Spleen (tissue), 11 donors: ENCODE measurements around the gene SLC8B1. TPM values are rescaled to one million over a fixed set of nuclear protein-coding genes. Genes with fewer than 3 reads are reported as not detected.

Experiments
- DNase-seq: peaks from one replicate; pipeline ENCODE4 v3.0.0-alpha.2; 2020
- H3K27ac ChIP-seq, 8 donors: fragments of 200-600 bp; sonication (generic) in 7 of 8; 1 replicate in 4 of 8; 2 replicates in 4 of 8; pipeline versions ENCODE4 v1.5.0 to v1.8.0; 2016 to 2021; ENCODE audit warnings: inconsistent platforms in 4 of 8, mild to moderate bottlenecking in 4 of 8, moderate library complexity in 1 of 8
- H3K27me3 ChIP-seq, 7 donors: fragments of 200-600 bp; sonication (generic) in 6 of 7; replicated peaks in 1 of 7; 1 replicate in 4 of 7; 2 replicates in 3 of 7; pipeline versions ENCODE4 v1.5.0 to v1.8.0; 2016 to 2021; ENCODE audit warnings: inconsistent platforms in 3 of 7, mild to moderate bottlenecking in 1 of 7
- H3K36me3 ChIP-seq, 6 donors: fragments of 200-600 bp; sonication (generic) in 5 of 6; 1 replicate in 4 of 6; 2 replicates in 2 of 6; pipeline versions ENCODE4 v1.5.0 to v1.8.0; 2016 to 2021; ENCODE audit warnings: inconsistent platforms in 2 of 6
- H3K4me1 ChIP-seq, 6 donors: fragments of 200-600 bp; sonication (generic) in 5 of 6; 1 replicate in 3 of 6; 2 replicates in 3 of 6; pipeline versions ENCODE4 v1.5.0 to v1.8.0; 2016 to 2021; ENCODE audit warnings: inconsistent platforms in 3 of 6
- H3K4me3 ChIP-seq, 8 donors: fragments of 200-600 bp; sonication (generic) in 7 of 8; 1 replicate in 4 of 8; 2 replicates in 4 of 8; pipeline versions ENCODE4 v1.5.0 to v1.8.0; 2016 to 2021; ENCODE audit warnings: inconsistent platforms in 4 of 8, mild to moderate bottlenecking in 4 of 8, moderate library complexity in 2 of 8
- H3K9me3 ChIP-seq, 8 donors: fragments of 200-600 bp; sonication (generic) in 7 of 8; 1 replicate in 4 of 8; 2 replicates in 4 of 8; pipeline versions ENCODE4 v1.5.0 to v1.8.0; 2016 to 2021; ENCODE audit warnings: inconsistent platforms in 4 of 8
- CTCF ChIP-seq, 11 experiments: fragments of 200-600 bp in 7 of 11; fragments of 450-650 bp in 4 of 11; sonication (generic) in 4 of 11; IDR thresholded peaks in 8 of 11; conservative IDR thresholded peaks in 3 of 11; 1 replicate in 7 of 11; 2 replicates in 4 of 11; pipeline versions ENCODE4 v1.4.0 to v1.8.0; 2016 to 2021; ENCODE audit warnings: antibody characterized with exemption in 11 of 11, inconsistent platforms in 4 of 11, mild to moderate bottlenecking in 1 of 11
- POLR2A ChIP-seq, 3 donors: fragments of 450-650 bp; IDR thresholded peaks; one replicate each; pipeline ENCODE4 v1.5.1; 2017; ENCODE audit warnings: antibody characterized with exemption in 3 of 3, mild to moderate bottlenecking in 1 of 3
- POLR2AphosphoS5 ChIP-seq, 3 donors: sonication (generic); formaldehyde crosslinking; IDR thresholded peaks; one replicate each; pipeline ENCODE4 v1.5.1; 2017; ENCODE audit warnings: antibody characterized with exemption in 3 of 3
- WGBS, 5 donors: extraction: QIAGEN DNeasy Blood & Tissue Kit in 3 of 5; methylation state at CpG; one replicate each; pipeline versions ENCODE4 v1.1.5 to v1.1.7; 2013 to 2018; 5-methylcytosine and 5-hydroxymethylcytosine counted together
- intact Hi-C: fragments of 100-400 bp; cut with DNase I; formaldehyde crosslinking; loops from one replicate; pipeline ENCODE4 v1.15.0; 2023; ENCODE audit warnings: low total_unique reads
- polyA plus RNA-seq, 3 donors: library from polyadenylated mRNA; stranded (reverse); fragments of 200-250 nt; gene quantifications; one replicate each; pipeline ENCODE4 v1.2.1, GENCODE V29; 2013
- total RNA-seq, 7 donors: library from RNA; depleted of rRNA in 3 of 7; stranded (reverse); fragments of >200 nt in 3 of 7; fragmentation: NEBNext Ultra II Directional in 4 of 7; extraction: Animal tissue kit (Norgen Biotek cat#: 25700) in 4 of 7; gene quantifications; one replicate each; pipeline versions ENCODE4 v1.1.0 to v1.2.1, GENCODE V29; 2016 to 2021
- donor health status: healthy with polysubstance abuse.
- donor health status: DM: no; HTN: no; CAD: no; lungs with moderate emphysema.
- donor health status: DM: no; HTN: no; CAD: no.
- donor health status: Bipolar disorder and iron deficiency.
- donor health status: healthy.
- donor health status: DM: no; HTN: no; CAD: no.
- donor health status: DM: yes; HTN: yes; CAD: no.

The SLC8B1 gene
- total and polyA plus RNA-seq, 10 donors: 15.0 to 126 (median 71.1) TPM

GRCh38 chr12:113366827-113367226, 31.9 kb upstream of the SLC8B1 start:
- WGBS, 5 donors: 86 to 96% (median 89%) methylated on average over 4 of the region's 4 CpGs
- H3K4me3 ChIP-seq: no peak overlapping the region
- intact Hi-C loops: no loop called here
- H3K4me1 ChIP-seq: peaks cover 0 to 4% (median 0%) of the 10 kb centered on the region in 6 donors
- no peak for DNase-seq
- peaks cover 0 to 52% (median 1%) of the 10 kb centered on the region in 6 donors for H3K36me3 ChIP-seq
- no peaks in the 10 kb centered on the region for H3K27me3 ChIP-seq
- H3K27ac ChIP-seq: no peak overlapping the region
- no peak for TF ChIP-seq POLR2A (IDR thresholded peaks at IDR 0.05)
- no peak for TF ChIP-seq POLR2AphosphoS5 (IDR thresholded peaks at IDR 0.05)
- no peak for TF ChIP-seq CTCF (IDR thresholded peaks at IDR 0.05 in 8 of 11, conservative IDR thresholded peaks at IDR 0.05 in 3 of 11)
- no peaks in the 10 kb centered on the region for H3K9me3 ChIP-seq

GRCh38 chr12:113365639-113366395, 30.9 kb upstream of the SLC8B1 start:
- DNase-seq: no peak
- WGBS, 5 donors: 80 to 90% (median 81%) methylated on average over 7 of the region's 7 CpGs
- peaks cover 0 to 9% (median 0%) of the 10 kb centered on the region in 6 donors for H3K4me1 ChIP-seq
- no peaks in the 10 kb centered on the region for H3K27me3 ChIP-seq
- intact Hi-C loops: no loop called here
- H3K4me3 ChIP-seq: no peak overlapping the region
- no peaks in the 10 kb centered on the region for H3K9me3 ChIP-seq
- H3K27ac ChIP-seq: no peak overlapping the region
- peaks cover 0 to 42% (median 1%) of the 10 kb centered on the region in 6 donors for H3K36me3 ChIP-seq
- no peak for TF ChIP-seq POLR2AphosphoS5 (IDR thresholded peaks at IDR 0.05)
- no peak for TF ChIP-seq CTCF (IDR thresholded peaks at IDR 0.05 in 8 of 11, conservative IDR thresholded peaks at IDR 0.05 in 3 of 11)
- TF ChIP-seq POLR2A (IDR thresholded peaks at IDR 0.05): no peak

- peaks cover 0 to 19% (median 6%) of the 10 kb centered on the region in 6 donors for H3K4me1 ChIP-seq
- WGBS, 5 donors: 90 to 99% (median 95%) methylated on average over 5 of the region's 5 CpGs
Measured at GRCh38 chr12:113364698-113365097, 29.8 kb upstream of the SLC8B1 start.

More at GRCh38 chr12:113364698-113365097, 29.8 kb upstream of the SLC8B1 start:
- H3K27me3 ChIP-seq: no peaks in the 10 kb centered on the region
- DNase-seq: no peak
- no peaks in the 10 kb centered on the region for H3K9me3 ChIP-seq
- intact Hi-C loops: no loop called here
- peaks cover 0 to 34% (median 1%) of the 10 kb centered on the region in 6 donors for H3K36me3 ChIP-seq
- no peak overlapping the region for H3K27ac ChIP-seq
- no peak overlapping the region for H3K4me3 ChIP-seq
- TF ChIP-seq CTCF (IDR thresholded peaks at IDR 0.05 in 8 of 11, conservative IDR thresholded peaks at IDR 0.05 in 3 of 11) (no peak), POLR2A (IDR thresholded peaks at IDR 0.05) (no peak), POLR2AphosphoS5 (IDR thresholded peaks at IDR 0.05) (no peak)
